RWPE2 (cell line): ENCODE results near the gene RREB1.

Experiments used
- ATAC-seq: fragments of 200-7000 bp; cut with Tn5 transposase; 3 replicates; pipeline ENCODE4 v1.9.1; 2021; ENCODE audit warnings: low read depth
- DNase-seq: peaks from one replicate; pipeline ENCODE4 v3.0.0-alpha.2; 2020; ENCODE audit warnings: low spot score
- H3K27ac ChIP-seq: fragments of 450-650 bp; 2 replicates; pipeline ENCODE4 v1.5.1; 2017; ENCODE audit warnings: mild to moderate bottlenecking; ENCODE audit not compliant: poor library complexity, severe bottlenecking
- H3K27me3 ChIP-seq: fragments of 250-450 bp; sonication (Bioruptor Pico); 2 replicates; pipeline ENCODE4 v1.5.1; 2021; ENCODE audit warnings: mild to moderate bottlenecking, moderate library complexity; ENCODE audit not compliant: insufficient read depth, poor library complexity, severe bottlenecking
- H3K36me3 ChIP-seq: fragments of 250-450 bp; sonication (Bioruptor Pico); 2 replicates; pipeline ENCODE4 v1.5.1; 2020; ENCODE audit warnings: low read depth, mild to moderate bottlenecking, moderate library complexity
- H3K4me1 ChIP-seq: fragments of 250-450 bp; sonication (Bioruptor Pico); 2 replicates; pipeline ENCODE4 v1.5.1; 2021; ENCODE audit warnings: mild to moderate bottlenecking, moderate library complexity; ENCODE audit not compliant: insufficient read depth, poor library complexity, severe bottlenecking
- H3K4me3 ChIP-seq: fragments of 250-450 bp; sonication (Bioruptor Pico); 2 replicates; pipeline ENCODE4 v1.5.1; 2021; ENCODE audit warnings: mild to moderate bottlenecking, moderate library complexity; ENCODE audit not compliant: severe bottlenecking
- H3K9me3 ChIP-seq: fragments of 250-450 bp; sonication (Bioruptor Pico); 2 replicates; pipeline ENCODE4 v1.5.1; 2021; ENCODE audit warnings: mild to moderate bottlenecking, moderate library complexity; ENCODE audit not compliant: severe bottlenecking
- TF ChIP-seq, protein P1 (sequence below): fragments of 450-650 bp; IDR thresholded peaks from one replicate; pipeline ENCODE4 v1.5.1; 2017; ENCODE audit warnings: mild to moderate bottlenecking, moderate library complexity; ENCODE audit not compliant: poor library complexity, severe bottlenecking

Gene RREB1

DNA sequence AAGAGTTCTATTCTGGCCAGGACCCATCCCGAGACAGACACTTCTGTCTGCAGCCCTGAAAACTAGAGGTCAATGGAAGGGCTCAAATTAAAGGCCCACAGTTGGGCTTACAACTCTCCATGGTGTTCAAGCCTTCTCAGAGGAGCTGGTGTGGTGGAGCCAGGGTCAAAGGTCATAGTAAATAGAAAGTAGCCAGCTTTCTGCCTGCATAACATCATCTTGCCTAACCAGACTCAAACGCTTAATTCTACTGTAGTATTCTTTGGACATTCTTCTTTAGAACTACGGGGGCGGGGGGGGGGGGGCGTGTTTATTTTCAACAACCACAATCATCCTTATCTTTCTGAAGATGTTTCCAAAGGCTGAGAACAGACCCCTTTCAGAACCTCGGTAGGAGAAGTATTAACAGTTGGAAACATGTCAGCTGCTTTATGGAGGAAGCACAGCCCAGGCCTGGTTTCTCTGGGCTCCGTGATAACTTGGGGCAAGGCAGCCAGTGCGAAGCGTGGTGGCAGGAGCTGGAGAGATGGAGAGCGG is 1.5 kb upstream of the RREB1 start:
- peak overlapping the region; percentile 73 for H3K27ac ChIP-seq
- no peaks in the 10 kb centered on the region for H3K36me3 ChIP-seq
- H3K27me3 ChIP-seq: no peaks in the 10 kb centered on the region
- no peaks in the 10 kb centered on the region for H3K9me3 ChIP-seq
- peaks cover 8% of the 10 kb centered on the region for H3K4me1 ChIP-seq
- DNase-seq (no peak), ATAC-seq (no peak)
- TF ChIP-seq, protein P1, sequence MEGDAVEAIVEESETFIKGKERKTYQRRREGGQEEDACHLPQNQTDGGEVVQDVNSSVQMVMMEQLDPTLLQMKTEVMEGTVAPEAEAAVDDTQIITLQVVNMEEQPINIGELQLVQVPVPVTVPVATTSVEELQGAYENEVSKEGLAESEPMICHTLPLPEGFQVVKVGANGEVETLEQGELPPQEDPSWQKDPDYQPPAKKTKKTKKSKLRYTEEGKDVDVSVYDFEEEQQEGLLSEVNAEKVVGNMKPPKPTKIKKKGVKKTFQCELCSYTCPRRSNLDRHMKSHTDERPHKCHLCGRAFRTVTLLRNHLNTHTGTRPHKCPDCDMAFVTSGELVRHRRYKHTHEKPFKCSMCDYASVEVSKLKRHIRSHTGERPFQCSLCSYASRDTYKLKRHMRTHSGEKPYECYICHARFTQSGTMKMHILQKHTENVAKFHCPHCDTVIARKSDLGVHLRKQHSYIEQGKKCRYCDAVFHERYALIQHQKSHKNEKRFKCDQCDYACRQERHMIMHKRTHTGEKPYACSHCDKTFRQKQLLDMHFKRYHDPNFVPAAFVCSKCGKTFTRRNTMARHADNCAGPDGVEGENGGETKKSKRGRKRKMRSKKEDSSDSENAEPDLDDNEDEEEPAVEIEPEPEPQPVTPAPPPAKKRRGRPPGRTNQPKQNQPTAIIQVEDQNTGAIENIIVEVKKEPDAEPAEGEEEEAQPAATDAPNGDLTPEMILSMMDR: no peak
- peak overlapping the region; percentile 83 for H3K4me3 ChIP-seq

DNA sequence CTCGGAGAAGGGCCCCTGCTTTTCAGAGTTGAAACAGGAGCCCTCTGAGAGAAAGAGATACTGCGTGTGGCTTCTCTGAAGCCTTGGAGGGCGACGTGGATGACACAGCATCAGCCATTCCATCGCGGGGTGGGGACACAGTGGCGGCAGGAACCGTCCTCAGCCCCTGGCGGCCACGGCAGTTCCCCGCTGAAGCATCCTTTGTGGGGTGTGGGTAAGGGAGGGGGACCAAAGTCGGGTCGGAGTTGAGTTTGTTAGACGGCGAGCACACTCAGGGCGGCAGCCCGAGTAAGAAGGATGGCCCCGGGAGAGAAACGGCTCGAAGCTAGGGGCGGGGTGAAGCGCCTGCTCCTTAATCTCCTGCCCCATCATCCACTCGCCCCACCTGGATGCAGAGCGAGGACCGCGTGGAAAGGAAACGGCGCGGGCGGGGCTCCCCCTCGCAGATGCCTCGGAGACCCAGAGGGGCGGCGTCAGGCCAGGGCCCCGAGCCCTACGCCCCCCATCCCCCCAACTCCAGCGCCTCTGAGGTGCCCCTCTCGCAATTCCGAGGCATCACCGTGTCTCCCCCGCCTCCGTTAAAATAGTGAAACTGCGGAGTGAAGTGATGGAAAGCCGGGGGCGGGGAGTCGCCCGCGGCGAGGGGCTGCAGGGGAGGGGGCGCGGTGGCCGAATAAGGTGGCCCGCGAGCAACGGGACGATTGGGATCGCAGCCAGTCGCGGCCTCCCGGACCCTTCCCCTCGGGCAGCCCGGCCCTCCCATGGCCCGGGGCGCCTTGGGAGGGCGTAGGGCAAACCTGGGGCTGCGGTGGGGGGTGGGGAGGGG is 796 bp upstream of the RREB1 start:
- H3K9me3 ChIP-seq: no peaks in the 10 kb centered on the region
- TF ChIP-seq, protein P1: no peak
- ATAC-seq: peak; percentile 37
- H3K27me3 ChIP-seq: no peaks in the 10 kb centered on the region
- peaks cover 15% of the 10 kb centered on the region for H3K4me1 ChIP-seq
- no peak for DNase-seq
- peak overlapping the region; percentile 83 for H3K4me3 ChIP-seq
- H3K36me3 ChIP-seq: no peaks in the 10 kb centered on the region
- peak overlapping the region; percentile 73 for H3K27ac ChIP-seq

DNA sequence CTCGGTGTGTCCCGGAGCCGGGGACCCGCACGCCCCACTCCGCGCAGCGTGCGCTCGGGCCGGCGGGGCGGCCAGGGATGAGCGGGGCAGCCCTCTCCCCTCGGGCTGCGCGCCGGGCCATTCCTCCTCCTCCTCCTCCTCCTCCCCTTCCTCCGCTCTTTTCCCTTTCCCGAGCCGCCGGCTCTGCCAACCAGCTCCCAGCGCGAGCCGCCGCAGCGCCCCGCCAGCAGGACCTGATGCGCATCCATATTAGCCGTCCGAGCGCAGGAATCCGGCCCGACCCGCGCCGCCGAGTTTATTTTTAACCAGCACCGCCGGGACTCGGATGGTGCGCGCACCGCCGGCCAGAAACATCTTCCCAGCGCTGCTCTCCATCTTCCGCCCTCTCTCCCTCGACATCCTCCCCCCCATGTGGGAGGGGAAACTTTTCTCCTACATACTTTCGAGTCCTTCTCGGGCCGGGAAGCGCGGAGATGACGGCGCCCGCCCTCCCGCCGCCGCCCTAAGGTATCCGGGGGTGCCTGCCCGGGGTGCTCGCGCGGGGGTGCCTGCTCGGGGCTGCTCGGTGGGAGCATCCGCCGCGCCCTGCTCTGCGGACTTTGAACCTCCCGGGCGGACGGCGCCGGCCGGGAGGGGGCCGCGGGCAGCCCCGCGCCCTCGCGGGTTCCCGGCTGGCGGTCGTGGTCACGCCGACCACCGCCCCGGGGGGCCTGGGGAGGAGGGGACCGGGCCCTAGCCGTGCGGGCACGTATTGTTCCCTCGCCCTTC is 619 bp downstream of the RREB1 start:
- H3K9me3 ChIP-seq: no peaks in the 10 kb centered on the region
- peak; percentile 16 for ATAC-seq
- TF ChIP-seq, protein P1: no peak
- peaks cover 2% of the 10 kb centered on the region; the same call in 1 of the 2 replicates for H3K36me3 ChIP-seq
- H3K4me3 ChIP-seq: peak overlapping the region; percentile 83
- H3K4me1 ChIP-seq: peaks cover 26% of the 10 kb centered on the region
- DNase-seq: no peak
- no peaks in the 10 kb centered on the region for H3K27me3 ChIP-seq
- peak overlapping the region; percentile 73 for H3K27ac ChIP-seq

DNA sequence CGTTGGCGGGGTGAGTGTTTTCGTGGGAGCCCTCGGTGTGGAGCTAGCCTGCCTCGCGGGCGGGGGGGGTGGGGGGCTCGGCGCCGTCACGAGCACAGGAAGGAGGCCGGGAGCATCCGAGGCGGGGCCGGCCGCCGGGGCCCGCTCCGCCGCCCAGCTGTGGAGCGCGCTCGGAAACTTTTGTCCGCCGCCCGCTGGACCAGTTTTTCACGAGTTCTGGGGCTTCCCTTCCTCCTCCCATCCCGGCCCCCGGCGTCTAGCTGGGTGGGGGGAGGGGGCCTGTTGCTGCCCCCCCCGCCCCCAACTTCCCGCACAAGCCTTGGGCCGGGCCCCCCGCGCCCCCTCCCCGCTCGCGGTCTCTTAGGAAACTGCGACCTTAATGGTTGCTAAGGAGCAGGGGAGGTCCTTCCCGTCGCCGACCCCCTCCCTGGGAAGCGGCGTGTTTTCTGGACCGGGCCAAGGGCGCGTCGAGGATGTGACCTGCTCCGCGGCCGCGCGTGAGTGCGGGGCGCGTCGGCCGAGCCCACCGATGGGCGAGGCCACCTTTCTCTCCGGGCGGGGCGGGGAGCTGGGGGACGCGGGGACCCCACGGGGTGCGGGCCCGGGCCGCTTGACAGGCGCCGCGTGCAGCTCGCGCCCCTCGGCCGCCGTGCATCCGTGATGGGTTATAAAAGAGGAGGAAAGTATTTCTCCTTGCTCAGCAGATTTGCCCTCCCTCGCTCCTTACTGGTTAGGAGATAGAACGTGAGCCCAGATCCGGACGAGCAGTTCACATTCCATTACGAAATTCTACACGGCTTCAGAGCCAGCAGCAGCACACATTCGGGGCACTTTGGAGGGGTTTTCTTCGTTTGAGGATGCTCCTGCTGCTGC is 1.4 kb downstream of the RREB1 start:
- Histone ChIP-seq H3K27me3 (no peaks in the 10 kb centered on the region), H3K36me3 (peaks cover 3% of the 10 kb centered on the region; the same call in 1 of the 2 replicates), H3K27ac (peak overlapping the region; percentile 73), H3K4me3 (peak overlapping the region; percentile 83), H3K9me3 (no peaks in the 10 kb centered on the region), H3K4me1 (peaks cover 33% of the 10 kb centered on the region)
- DNase-seq: no peak
- ATAC-seq: peak; percentile 38
- TF ChIP-seq, protein P1: no peak
